Embryonic facial prominence (tissue), 1 donor: ENCODE measurements around the gene HSH2D.
"Not testable (repeated sequence)": the region's sequence is repeated elsewhere in the genome, so short reads cannot be mapped to it uniquely, and the experiment has no call there.

ENCODE experiments used
- DNase-seq: peaks from one replicate; pipeline ENCODE4 v3.0.0-alpha.2; 2016; ENCODE audit errors: extremely low spot score

HSH2D gene, protein sequence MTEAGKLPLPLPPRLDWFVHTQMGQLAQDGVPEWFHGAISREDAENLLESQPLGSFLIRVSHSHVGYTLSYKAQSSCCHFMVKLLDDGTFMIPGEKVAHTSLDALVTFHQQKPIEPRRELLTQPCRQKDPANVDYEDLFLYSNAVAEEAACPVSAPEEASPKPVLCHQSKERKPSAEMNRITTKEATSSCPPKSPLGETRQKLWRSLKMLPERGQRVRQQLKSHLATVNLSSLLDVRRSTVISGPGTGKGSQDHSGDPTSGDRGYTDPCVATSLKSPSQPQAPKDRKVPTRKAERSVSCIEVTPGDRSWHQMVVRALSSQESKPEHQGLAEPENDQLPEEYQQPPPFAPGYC

DNA sequence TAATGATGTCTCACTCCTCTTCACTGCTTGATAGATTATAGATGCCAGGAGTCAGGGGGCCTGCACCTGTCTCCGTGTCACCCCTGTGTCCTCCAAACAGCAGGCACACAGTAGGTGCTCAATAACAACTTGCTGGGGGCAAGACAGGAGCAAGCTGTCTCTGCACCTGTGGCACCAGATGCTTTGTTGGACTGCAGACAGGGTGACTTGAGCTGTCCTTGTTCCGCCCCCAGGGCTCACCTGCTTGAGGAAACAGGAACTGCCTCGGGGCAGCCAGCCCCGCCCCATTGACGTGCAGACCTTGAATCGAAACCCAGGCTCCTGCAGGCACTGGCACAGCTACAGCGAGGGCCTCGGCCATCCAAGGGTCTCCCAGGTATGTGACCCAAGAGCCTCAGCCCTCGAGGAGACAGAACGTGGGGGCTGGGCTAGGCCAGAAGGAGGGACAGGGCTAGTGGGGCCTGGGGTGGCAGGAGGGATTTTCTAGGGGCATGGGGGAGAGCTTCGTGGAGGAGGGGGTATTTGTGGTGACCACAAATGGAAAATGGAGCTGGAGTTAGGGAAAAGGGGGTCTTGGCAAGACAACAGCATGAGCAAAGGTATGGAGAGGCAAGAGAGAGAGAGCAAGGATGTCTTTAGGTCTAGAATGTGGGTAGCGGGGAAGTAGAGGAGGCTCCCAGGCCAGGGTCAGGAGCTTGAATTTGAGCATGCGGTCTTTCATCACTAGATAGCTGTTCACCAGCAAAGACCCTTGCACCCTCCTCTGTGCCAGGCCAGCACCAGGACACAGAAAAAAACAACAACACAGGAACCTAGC lies at the start of gene HSH2D:
HSH2D (plus strand) TSS at position 287 of the 817 bp plus-strand sequence. CDS start 5,066 bp downstream, outside the sequence.
- no peak for DNase-seq

DNA sequence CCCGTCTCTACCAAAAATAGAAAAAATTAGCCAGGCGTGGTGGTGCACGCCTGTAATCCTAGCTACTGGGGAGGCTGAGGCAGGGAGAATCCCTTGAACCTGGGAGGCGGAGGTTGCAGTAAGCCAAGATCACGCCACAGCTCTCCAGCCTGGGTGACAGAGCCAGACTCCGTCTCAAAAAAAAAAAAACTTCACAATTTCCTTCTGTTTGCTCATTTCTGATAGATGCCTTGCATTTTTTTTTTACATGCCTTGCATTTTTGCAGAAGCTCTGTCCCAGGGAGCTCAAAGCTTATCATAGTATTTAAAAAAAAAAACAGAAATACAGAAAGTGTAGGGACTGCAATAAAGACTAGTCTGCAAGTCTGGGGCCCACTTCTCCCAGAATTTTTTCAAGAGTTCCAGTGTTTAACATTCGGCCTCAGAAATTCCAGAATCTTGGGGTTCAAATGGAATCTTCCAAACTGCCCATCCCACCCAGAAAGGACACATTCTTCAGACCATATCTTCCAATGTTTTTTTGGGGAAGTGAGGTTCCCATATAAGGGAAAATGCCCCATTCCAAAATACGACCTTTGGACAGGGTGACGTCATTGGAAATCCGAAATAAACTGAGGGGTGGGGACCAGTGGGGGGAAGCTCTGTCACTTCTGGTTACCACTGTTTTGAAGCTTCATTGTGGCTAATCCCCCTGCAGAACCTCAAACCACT lies 49.0 kb upstream of the HSH2D start:
- no peak for DNase-seq

DNA sequence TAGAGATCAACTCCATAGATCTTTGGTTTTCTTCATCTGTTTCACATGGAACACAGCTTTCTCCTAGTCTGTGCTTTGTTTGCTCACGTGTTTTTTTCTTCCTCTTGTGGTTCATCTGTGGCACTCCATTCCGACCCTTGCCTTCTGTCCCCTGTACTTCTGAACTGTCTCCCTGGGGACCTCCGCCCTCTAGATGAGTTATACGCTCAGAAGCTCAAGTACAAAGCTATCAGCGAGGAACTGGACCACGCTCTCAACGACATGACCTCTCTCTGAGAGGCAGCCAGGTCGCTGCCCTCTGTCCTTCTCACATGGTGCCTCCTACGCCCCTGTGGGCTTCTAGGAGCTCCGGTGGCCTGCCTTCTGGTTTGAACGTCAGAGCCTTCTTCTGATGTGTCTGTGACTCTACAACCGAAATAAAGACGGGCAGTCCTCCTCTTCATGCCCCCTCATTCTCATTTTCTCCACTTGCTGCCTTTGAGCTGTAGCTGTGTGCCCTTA lies 48.4 kb upstream of the HSH2D start:
- DNase-seq = no peak

DNA sequence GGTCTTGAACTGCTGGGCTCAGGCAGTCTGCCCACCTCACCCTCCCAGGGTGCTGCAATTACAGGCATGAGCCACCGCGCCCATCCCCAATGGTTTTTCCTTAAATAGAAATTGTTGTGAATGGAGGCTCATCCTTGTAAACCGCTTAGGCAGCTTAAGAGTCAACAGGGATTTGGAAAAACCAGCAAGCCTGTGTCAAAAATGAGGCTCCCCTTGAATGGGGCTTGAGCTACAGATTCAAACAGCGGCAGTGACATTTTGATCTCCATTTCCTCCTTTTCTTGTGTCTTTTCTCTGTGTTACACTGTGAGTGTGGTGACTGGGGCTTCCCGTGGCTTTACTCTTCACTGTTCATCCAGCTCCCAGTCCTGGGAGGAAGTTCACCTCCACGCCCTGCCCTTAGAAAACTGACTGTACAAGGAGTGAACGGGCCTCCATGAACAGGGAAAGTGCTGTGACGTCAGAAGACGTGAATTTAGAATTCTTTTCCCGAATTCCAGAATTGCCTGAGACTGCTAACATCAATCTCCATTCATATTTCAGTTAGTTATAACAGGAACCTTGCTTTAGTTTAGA lies 47.1 kb upstream of the HSH2D start:
- no peak for DNase-seq

DNA sequence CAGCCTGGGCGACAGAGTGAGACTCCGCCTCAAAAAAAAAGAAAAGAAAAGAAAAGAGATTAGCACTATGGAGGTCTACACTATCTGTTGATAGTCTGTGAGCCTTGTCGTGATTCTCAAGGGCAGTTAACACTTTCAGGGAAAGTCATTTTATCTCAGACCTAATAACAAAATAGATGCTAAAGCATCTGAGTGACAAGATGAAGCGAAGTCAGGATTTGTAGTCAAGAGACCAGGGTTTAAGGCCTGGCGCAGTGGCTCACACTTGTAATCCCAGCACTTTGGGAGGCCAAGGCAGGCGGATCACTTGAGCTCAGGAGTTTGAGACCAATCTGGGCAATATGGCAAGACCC lies 45.1 kb upstream of the HSH2D start:
- DNase-seq = no peak

DNA sequence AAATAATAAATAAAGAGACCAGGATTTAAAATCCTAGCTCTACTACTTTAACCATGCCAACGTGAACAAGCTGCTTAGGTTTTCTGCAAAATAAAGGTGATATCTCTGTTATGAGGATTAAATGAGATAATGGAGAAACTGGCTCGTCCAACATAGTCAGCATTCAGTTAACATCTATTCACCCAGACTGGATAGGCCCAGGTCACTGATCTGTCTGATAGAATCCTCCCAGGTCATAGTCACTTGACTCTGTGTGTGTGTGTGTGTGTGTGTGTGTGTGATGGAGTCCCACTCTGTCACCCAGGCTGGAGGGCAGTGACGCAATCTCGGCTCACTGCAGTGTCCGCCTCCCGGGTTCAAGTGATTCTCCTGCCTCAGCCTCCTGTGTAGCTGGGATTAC lies 44.7 kb upstream of the HSH2D start:
- no peak for DNase-seq

DNA sequence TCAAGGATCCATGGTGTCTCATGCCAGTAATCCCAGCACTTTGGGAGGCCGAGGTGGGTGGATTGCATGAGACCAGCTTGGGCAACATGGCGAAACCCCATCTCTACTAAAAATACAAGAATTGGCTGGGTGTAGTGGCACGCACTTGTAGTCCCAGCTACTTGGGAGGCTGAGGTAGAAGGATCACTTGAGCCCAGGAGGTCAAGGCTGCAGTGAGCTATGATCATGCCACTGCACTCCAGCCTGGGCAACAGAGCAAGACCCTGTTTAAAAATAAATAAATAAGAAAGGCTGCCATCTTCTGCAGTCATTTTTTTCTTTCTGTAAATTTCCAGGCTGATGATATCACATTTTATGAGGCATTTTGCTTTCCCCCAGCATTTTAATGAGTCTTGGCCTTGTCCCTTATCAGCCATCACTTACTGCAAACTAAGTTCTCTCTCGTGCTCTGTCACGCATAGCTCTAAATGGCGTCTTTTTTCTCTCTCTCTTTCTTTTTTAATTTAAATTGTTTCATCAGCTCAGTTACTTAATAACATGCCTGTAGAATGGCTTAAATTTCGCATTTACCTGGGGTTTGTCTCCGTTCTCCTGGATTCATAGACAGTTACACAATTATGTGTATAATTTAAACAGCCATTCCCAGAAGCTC lies 44.0 kb upstream of the HSH2D start:
- not testable (repeated sequence) for DNase-seq

DNA sequence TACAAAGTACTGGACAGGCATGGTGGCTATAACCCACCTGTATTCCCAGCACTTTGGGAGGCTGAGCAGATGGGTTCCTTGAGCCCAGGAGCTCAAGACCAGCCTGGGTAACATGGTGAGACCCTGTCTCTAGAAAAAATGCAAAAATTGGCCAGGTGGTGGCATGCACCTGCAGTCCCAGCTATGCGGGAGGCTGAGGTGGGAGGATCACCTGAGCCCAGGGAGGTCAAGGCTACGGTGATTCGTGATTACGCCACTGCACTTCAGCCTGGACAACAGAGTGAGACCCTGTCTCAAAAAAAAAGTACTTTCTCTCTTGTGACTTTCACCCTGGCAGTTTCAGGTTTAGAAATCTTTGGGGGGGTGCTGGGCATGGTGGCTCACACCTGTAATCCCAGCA lies 43.0 kb upstream of the HSH2D start:
- no peak for DNase-seq

DNA sequence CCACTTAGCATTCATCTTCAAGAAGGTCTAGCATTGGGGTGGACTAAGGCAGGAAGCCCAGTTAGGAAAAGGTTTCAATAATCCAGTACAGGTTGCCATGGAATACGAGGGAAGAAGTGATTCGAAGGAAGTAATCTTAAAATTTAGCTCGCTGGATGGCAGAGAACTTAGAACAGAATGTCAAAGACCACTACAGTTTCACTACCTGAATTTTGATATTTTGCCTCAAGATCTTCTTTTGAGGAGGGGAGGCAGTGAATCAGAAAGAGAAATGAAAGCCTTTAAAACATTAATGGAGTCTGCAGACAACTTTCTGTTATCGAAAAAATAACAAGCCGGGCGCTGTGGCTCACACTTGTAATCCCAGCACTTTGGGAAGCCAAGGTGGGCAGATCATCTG lies 38.8 kb upstream of the HSH2D start:
- no peak for DNase-seq

DNA sequence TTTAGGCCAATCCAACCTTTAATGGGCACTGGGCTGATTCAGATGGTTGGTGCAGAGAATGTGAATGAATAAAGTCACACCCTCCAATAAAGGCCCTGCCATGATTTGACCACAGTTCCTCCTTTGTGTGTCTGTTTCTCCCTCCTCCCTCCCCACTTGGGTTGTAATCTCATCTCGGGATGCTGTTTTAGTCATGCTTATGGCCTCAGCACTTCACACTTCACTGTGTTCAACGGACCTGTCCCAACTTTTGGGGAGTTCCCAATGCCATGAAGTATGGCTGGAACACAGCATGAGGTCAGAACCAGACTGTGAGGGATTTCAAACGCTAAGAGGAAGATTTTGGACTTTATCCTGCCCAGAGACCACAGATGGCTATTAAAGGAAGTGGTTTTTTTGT lies 37.4 kb upstream of the HSH2D start:
- DNase-seq = no peak

DNA sequence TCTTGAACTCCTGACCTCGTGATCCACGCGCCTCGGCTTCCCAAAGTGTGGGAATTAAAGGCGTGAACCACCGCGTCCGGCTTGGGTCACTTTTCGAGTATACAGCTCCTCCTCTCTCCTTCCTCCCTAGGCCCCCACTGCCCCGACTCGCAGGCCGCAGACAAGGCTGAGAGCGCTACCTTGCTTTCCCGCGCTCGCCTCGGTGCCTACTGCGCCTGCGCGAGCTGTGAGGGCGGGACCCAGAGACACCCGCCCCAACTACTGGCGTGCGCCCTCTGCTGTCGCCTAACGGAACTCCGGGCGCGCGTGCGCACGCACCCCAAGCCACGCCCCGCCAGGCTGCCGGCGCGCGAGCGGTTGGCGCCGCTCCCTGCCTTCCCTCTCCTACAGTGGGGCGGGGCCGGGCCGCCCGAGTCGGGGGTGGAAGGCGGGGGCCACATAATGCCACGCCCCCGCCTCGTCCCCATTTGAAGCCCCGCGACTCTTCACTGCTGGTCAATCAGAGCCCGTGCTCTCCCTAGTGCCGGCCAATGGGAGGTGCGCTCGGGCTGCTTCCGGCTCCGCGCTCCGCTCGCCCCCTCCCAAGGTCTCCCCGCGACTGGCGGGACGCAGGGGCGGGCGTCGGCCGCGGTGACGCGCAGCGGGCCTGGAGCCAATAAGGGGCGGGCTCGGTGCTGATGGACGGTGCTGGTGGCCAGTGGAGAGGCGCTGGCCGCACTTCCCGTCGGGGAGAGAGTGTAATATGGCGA lies 32.2 kb upstream of the HSH2D start, which contains the start of gene RAB8A:
RAB8A (plus strand) TSS at position 730 of the 749 bp plus-strand sequence; CDS start at position 743, 13 bp downstream.
- peak; percentile 98 for DNase-seq

DNA sequence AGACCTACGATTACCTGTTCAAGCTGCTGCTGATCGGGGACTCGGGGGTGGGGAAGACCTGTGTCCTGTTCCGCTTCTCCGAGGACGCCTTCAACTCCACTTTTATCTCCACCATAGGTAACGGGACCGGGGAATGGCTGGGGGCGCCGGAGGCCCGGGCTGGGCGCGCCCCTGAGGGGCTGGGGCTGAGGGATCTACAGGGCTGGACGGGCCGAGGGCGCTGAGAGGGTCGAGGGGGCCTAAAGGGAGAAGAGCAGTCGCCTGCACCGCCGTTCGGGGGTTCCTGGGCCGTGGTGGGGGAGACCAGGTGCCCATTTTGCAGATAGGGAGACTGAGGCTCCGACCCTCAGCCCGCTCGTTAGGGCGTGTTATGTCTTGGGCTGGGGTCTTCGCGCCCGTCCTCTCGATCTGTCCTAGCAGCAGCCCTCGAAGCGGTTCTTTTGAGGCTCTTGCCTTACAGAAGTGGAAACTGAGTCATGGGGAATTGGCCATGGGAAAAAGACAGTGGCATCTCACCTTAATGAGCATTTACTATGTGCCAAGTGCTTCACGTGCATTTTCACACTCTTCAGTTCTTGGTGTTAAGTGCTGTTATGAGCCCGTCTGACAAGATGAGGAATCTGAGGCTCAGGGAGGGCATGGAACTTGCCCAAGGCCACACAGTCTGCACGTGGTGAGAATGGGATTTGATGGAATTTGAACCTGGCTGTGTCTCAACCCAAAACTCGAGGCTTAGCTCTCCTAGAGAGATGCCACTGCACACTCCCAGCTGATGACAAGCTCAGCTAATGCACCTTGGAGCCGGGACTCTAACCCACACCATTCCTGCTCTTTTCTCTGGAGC lies 31.4 kb upstream of the HSH2D start:
- no peak for DNase-seq

DNA sequence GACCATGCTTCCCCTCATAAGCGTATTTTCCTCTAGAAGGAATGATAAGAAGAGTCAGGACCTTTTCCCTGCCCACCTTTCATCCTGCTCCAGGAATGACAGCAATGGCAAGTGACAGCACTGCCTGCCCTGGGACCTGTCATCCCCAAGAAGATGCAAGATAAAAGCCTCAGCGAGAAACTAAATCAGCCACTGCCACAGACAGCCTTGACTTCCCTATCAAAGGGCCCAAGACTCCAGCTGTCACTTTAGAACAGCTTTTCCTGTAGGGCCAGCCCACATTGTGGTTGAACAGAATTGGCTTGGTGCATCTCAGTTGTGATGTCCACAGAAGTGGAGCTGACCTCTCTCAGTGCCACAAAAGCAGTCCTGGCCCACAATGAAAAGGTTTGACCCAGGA lies 30.7 kb upstream of the HSH2D start:
- no peak for DNase-seq

DNA sequence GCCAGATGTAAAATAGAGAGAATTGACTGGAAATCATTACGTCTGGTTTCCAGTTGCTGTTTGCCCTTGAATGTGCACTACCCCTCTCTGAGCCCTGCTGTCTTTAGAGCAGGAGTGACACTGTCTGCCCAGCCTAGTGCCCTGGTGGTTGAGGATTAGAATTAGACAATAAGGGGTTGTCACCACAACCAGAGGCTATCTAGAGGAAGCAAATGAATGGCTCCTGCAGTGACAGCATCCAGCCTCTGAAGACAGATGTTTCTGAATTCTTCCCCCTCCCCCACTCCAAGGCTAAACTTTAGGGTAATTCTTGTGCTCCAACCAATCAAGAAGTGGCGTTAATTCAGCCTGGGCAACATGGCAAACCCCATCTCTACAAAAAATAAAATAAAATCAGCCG lies 29.8 kb upstream of the HSH2D start:
- no peak for DNase-seq

DNA sequence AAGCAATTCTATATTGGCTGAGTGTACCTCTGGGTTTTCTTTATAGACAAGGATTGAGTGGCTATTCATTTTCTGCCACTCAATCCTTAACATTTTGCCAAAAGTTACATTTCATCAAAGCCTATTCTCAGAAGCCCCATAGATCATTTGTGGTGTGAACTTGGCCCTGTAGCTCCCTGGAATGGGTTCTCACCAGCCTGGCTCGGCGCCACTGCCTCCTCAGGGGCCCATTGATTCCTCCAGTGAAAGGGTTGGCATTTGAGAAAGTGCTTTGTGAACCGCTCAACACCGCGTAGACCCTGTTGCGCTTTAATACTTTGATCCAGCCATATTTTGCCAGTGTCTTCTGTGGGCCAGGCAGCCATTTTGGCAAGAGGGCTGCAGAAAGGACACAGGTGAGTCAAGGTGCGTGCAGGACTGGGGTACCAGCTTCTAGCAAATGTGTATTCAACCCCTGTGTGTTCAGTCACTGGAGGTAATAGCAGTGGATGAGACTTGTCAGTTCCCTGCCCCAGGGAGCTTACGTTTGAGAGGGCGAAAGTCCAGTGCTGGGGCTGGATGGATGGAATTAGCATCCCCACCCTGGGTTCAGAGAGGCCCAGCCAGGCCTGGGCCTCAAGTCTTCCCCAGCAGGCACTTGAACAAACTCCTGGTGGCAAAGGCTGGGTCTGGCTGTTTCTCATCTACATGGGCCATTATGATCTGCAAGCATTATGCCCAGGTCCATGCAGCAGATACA lies 28.0 kb upstream of the HSH2D start:
- DNase-seq = no peak

DNA sequence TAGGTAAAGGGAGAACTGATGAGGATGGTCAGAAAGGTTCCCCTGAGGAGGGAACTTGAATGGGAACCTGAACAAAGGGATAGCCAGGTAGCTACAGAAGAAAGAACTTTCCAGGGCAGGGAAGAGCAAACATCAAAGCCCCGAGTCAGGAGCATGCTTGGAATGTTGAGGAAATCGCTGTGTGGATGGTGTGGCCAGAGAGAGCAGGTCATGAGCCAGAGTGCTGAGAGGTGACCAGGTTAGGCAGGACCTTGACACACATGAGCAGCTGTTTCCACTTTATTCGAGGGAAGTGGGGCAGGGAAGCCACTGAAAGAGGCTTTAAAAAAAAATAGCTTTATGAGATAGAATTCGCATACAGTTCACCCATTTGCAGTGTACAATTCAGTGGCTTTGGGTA lies 27.4 kb upstream of the HSH2D start:
- no peak for DNase-seq

DNA sequence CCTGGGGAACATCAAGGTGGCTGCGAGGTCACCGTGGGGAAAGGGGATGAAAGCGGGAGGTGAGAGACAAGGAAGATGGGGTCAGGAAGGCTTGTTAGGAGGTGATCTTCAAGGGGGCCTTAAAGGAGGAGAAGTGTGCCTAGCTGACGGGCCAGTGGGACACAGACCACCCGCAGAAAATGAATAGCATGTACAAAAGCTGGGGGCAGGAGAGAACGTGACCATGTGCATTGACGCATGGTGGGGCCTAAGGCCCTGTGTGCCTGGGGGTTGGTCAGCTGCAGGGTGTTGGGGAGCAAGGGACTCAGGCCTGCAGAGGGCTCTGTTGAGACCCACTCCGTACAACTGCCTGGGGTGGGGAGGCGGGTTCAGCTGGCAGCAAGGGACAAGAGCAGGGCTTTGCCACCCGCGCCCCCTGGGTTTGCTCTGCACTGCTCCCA lies 25.9 kb upstream of the HSH2D start:
- no peak for DNase-seq

DNA sequence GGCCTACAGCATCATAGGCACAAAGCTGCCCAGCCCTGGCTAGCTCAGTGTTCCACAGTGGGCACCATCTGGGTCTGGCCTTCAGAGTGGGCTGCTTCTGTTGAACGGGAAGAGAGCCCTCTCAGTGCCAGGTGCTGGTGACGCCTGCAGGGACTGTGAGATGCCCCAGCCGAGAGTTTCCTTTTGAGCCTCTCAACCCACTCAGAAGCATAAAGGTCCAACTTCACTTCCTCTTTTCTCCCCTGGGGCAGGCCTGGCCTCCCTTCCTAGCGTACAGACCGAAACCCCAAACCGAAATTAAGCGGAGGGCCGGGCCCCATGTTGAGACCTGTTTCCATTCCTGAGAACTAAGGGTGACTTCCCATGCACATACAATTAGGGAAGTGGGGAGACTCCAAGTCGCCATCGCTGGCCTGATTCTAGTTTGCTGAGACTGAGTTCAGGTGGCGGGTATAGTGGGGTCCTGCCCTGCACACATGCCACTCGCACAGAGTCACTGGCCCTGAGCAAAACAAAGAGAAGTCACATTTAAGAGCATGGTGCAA lies 24.9 kb upstream of the HSH2D start:
- no peak for DNase-seq
